GM12878 (cell line): Measurements from ENCODE around the gene DZANK1. TPM values are rescaled to one million over a fixed set of nuclear protein-coding genes. Genes with fewer than 3 reads are reported as not detected.
A peak's percentile ranks its signal among the peaks of the same experiment; 100 is the strongest.

Experiments used
- CEBPB ChIP-seq, 2 experiments: fragments of 150-350 bp in 1 of 2; IDR thresholded peaks; 2 replicates each; pipeline ENCODE4 v1.6.1; 2012 to 2014; ENCODE audit warnings: low read depth in 2 of 2, low read length in 2 of 2, borderline replicate concordance in 1 of 2, inconsistent platforms in 1 of 2
- CHD2 ChIP-seq: IDR thresholded peaks from 2 replicates; pipeline ENCODE4 v1.6.1; 2011; ENCODE audit warnings: low read depth, low read length, improper control_type of control experiment, borderline replicate concordance
- DPF2 ChIP-seq: fragments of 450-650 bp; IDR thresholded peaks from 2 replicates; pipeline ENCODE4 v1.6.1; 2017; ENCODE audit warnings: mild to moderate bottlenecking
- EP300 ChIP-seq, 2 experiments: fragments of 150-350 bp in 1 of 2; IDR thresholded peaks; 2 replicates each; pipeline ENCODE4 v1.6.1; 2011 to 2012; ENCODE audit warnings: low read depth in 2 of 2, low read length in 2 of 2, borderline replicate concordance in 1 of 2, improper control_type of control experiment in 1 of 2, inconsistent platforms in 1 of 2; ENCODE audit not compliant: control insufficient read depth in 1 of 2
- FOXK2 ChIP-seq: fragments of 450-650 bp; IDR thresholded peaks from 2 replicates; pipeline ENCODE4 v1.6.1; 2017; ENCODE audit warnings: mild to moderate bottlenecking, moderate library complexity
- FOXM1 ChIP-seq: IDR thresholded peaks from 2 replicates; pipeline ENCODE4 v1.6.1; 2012; ENCODE audit warnings: low read depth, mild to moderate bottlenecking, inconsistent platforms, low read length, moderate library complexity
- MEF2A ChIP-seq: IDR thresholded peaks from 2 replicates; pipeline ENCODE4 v1.6.1; 2011; ENCODE audit warnings: low read depth, mild to moderate bottlenecking, low read length, moderate library complexity; ENCODE audit not compliant: insufficient read depth
- MEF2B ChIP-seq: fragments of 450-650 bp; IDR thresholded peaks from 2 replicates; pipeline ENCODE4 v1.6.1; 2018; ENCODE audit warnings: mild to moderate bottlenecking, moderate library complexity; ENCODE audit not compliant: partially characterized antibody, poor library complexity, severe bottlenecking
- MYB ChIP-seq: fragments of 150-350 bp; IDR thresholded peaks from 2 replicates; pipeline ENCODE4 v1.6.1; 2014; ENCODE audit warnings: mild to moderate bottlenecking, low read depth, low read length, borderline replicate concordance
- NFIC ChIP-seq: IDR thresholded peaks from 2 replicates; pipeline ENCODE4 v1.6.1; 2012; ENCODE audit warnings: low read depth, mild to moderate bottlenecking, inconsistent platforms, low read length, moderate library complexity
- PAX8 ChIP-seq: fragments of 450-650 bp; IDR thresholded peaks from 2 replicates; pipeline ENCODE4 v1.6.1; 2017; ENCODE audit warnings: mild to moderate bottlenecking, moderate library complexity
- POLR2A ChIP-seq: IDR thresholded peaks from 2 replicates; pipeline ENCODE4 v1.6.1; 2011; ENCODE audit warnings: low read depth, mild to moderate bottlenecking, low read length
- POU2F2 ChIP-seq: IDR thresholded peaks from 3 replicates; pipeline ENCODE4 v1.6.1; 2011; ENCODE audit warnings: low read depth, mild to moderate bottlenecking, low read length, borderline replicate concordance
- RFX5 ChIP-seq: IDR thresholded peaks from 2 replicates; pipeline ENCODE4 v1.6.1; 2011; ENCODE audit warnings: low read depth, low read length, improper control_type of control experiment
- SPI1 ChIP-seq: IDR thresholded peaks from 2 replicates; pipeline ENCODE4 v1.6.1; 2011; ENCODE audit warnings: low read depth, mild to moderate bottlenecking, low read length, moderate library complexity, borderline replicate concordance; ENCODE audit not compliant: insufficient read depth
- SREBF2 ChIP-seq: IDR thresholded peaks from 2 replicates; pipeline ENCODE4 v1.6.1; 2012; ENCODE audit warnings: mild to moderate bottlenecking, low read length
- TBL1XR1 ChIP-seq: IDR thresholded peaks from 2 replicates; pipeline ENCODE4 v1.6.1; 2012; ENCODE audit warnings: low read depth, low read length, improper control_type of control experiment
- WRNIP1 ChIP-seq: IDR thresholded peaks from 2 replicates; pipeline ENCODE4 v1.6.1; 2011; ENCODE audit warnings: low read depth, low read length, improper control_type of control experiment, borderline replicate concordance
- YBX1 ChIP-seq: fragments of 450-650 bp; IDR thresholded peaks from 2 replicates; pipeline ENCODE4 v1.6.1; 2016; ENCODE audit warnings: antibody characterized with exemption
- YY1 ChIP-seq: IDR thresholded peaks from 2 replicates; pipeline ENCODE4 v1.6.1; 2011; ENCODE audit warnings: low read depth, mild to moderate bottlenecking, low read length
- ZNF207 ChIP-seq: fragments of 450-650 bp; IDR thresholded peaks from 2 replicates; pipeline ENCODE4 v1.6.1; 2014; ENCODE audit warnings: antibody characterized with exemption, mild to moderate bottlenecking, borderline replicate concordance
- polyA plus RNA-seq, 11 experiments: library from polyadenylated mRNA; depleted of rRNA in 4 of 11; unstranded in 6 of 11; stranded (reverse) in 5 of 11; fragments of >200 nt; fragmentation: Nextera tagmentation in 4 of 11; fragmentation: Illumina TruSeq in 1 of 11; extraction: Ambion mirVana in 4 of 11; extraction: Trizol in 1 of 11; gene quantifications; 1 replicate in 1 of 11; 2 replicates in 10 of 11; pipeline versions ENCODE4 v1.2.1 to v1.2.3, GENCODE V29; 2011 to 2016; ENCODE audit warnings: inconsistent platforms in 2 of 11, missing spikeins in 2 of 11, low read depth in 1 of 11
- total RNA-seq, 4 experiments: library from RNA; depleted of rRNA in 3 of 4; stranded (reverse); fragments of >200 nt in 3 of 4; fragmentation: Illumina TruSeq in 1 of 4; extraction: Trizol in 1 of 4; gene quantifications; 2 replicates each; pipeline versions ENCODE4 v1.2.1 to v1.2.3, GENCODE V29; 2013 to 2021
- TF ChIP-seq, protein P1 (sequence below): fragments of 450-650 bp; IDR thresholded peaks from 2 replicates; pipeline ENCODE4 v1.6.1; 2017; ENCODE audit warnings: mild to moderate bottlenecking, low read depth, inconsistent platforms; ENCODE audit not compliant: poor library complexity, severe bottlenecking
- TF ChIP-seq, protein P2 (sequence below): fragments of 150-350 bp; IDR thresholded peaks from 2 replicates; pipeline ENCODE4 v1.6.1; 2014; ENCODE audit warnings: mild to moderate bottlenecking, low read depth, low read length
- TF ChIP-seq, protein P3 (sequence below): IDR thresholded peaks from 2 replicates; pipeline ENCODE4 v1.6.1; 2012; ENCODE audit warnings: low read depth, low read length, improper control_type of control experiment
- TF ChIP-seq, protein P4 (sequence below): IDR thresholded peaks from 2 replicates; pipeline ENCODE4 v1.6.1; 2011; ENCODE audit warnings: mild to moderate bottlenecking, low read depth, low read length, moderate library complexity; ENCODE audit not compliant: insufficient replicate concordance

DZANK1 gene
- total and polyA plus RNA-seq, 10 of the 15 experiments (the other 5 are each of a cell fraction or from before 2014, with no cell fraction given): 3.6 to 12.6 (median 6.5) TPM

DNA sequence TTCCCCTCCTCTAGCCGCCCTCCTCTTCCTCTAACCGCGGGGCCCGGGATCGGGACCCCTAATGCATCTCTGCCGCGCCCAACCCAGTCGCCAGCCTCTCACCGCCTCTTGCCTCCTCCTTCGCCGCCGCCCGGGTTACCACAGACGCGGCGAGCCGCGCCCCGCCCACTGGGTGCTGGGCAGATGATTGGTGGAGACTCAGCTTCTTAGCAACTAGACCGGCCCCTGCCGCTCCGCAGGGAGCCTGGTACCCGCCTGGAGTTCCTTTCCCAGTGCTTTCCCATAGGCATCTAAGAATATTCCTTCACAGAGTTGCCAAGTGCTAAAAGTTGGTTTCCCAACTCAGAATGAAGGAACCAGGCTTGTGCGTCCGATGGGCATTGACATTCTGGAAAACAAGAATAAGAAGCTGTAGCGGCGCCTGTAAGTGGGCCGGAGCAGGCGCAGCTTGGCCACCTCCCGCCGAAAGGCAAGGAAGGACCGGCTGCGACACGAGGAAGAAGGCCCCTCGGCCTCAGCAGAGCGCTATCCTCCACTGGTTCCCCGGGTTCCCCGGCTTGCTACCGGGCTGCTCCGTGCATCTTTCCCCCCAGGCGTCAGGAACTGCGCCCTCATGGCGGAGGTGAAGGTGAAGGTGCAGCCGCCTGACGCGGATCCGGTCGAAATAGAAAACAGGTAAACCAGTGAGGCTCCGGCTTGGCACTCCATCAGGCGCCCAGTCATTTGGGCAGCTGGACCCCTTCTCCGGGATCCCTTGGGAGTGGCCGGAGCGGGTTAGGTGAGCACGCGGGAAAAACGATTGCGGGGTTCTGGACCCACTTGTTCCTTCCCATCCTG, at the start of gene DZANK1, which contains the start of gene POLR3F (continued):
- TF ChIP-seq CEBPB (IDR thresholded peaks at IDR 0.05; ENCODE audit: borderline replicate concordance in 1 of 2, low read depth in 2 of 2, low read length in 2 of 2) (no peak), ZNF207 (peak; percentile 94), POLR2A (peak; percentile 86), FOXM1 (no peak), SREBF2 (no peak), MEF2B (no peak), MYB (peak; percentile 99), EP300 (IDR thresholded peaks at IDR 0.05; ENCODE audit: borderline replicate concordance in 1 of 2, control insufficient read depth in 1 of 2, low read depth in 2 of 2, low read length in 2 of 2) (no peak), DPF2 (no peak), TBL1XR1 (0 out of 2 replicates have a peak, but pooled peaks have one; percentile 23), PAX8 (no peak), YY1 (peak; percentile 48), SPI1 (no peak), RFX5 (peak; percentile 35; the same call in 1 of the 2 replicates), WRNIP1 (no peak), YBX1 (no peak), FOXK2 (peak; percentile 35; the same call in 1 of the 2 replicates), POU2F2 (no peak), MEF2A (no peak), CHD2 (peak; percentile 50; the same call in 1 of the 2 replicates), NFIC (no peak; the same call in 1 of the 2 replicates)
- TF ChIP-seq, protein P1, sequence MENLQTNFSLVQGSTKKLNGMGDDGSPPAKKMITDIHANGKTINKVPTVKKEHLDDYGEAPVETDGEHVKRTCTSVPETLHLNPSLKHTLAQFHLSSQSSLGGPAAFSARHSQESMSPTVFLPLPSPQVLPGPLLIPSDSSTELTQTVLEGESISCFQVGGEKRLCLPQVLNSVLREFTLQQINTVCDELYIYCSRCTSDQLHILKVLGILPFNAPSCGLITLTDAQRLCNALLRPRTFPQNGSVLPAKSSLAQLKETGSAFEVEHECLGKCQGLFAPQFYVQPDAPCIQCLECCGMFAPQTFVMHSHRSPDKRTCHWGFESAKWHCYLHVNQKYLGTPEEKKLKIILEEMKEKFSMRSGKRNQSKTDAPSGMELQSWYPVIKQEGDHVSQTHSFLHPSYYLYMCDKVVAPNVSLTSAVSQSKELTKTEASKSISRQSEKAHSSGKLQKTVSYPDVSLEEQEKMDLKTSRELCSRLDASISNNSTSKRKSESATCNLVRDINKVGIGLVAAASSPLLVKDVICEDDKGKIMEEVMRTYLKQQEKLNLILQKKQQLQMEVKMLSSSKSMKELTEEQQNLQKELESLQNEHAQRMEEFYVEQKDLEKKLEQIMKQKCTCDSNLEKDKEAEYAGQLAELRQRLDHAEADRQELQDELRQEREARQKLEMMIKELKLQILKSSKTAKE: peak; percentile 75
- TF ChIP-seq, protein P2, sequence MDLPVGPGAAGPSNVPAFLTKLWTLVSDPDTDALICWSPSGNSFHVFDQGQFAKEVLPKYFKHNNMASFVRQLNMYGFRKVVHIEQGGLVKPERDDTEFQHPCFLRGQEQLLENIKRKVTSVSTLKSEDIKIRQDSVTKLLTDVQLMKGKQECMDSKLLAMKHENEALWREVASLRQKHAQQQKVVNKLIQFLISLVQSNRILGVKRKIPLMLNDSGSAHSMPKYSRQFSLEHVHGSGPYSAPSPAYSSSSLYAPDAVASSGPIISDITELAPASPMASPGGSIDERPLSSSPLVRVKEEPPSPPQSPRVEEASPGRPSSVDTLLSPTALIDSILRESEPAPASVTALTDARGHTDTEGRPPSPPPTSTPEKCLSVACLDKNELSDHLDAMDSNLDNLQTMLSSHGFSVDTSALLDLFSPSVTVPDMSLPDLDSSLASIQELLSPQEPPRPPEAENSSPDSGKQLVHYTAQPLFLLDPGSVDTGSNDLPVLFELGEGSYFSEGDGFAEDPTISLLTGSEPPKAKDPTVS: no peak
- TF ChIP-seq, protein P3, sequence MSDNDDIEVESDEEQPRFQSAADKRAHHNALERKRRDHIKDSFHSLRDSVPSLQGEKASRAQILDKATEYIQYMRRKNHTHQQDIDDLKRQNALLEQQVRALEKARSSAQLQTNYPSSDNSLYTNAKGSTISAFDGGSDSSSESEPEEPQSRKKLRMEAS: peak; percentile 77; the same call in 1 of the 2 replicates
- TF ChIP-seq, protein P4, sequence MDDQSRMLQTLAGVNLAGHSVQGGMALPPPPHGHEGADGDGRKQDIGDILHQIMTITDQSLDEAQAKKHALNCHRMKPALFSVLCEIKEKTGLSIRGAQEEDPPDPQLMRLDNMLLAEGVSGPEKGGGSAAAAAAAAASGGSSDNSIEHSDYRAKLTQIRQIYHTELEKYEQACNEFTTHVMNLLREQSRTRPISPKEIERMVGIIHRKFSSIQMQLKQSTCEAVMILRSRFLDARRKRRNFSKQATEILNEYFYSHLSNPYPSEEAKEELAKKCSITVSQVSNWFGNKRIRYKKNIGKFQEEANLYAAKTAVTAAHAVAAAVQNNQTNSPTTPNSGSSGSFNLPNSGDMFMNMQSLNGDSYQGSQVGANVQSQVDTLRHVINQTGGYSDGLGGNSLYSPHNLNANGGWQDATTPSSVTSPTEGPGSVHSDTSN: no peak
